NCI-H146 treated with DMSO at 0.1 percent for 48 hours (cell line): ENCODE measurements around the gene KLHL22.
"Not testable (repeated sequence)": the region's sequence is repeated elsewhere in the genome, so short reads cannot be mapped to it uniquely, and the experiment has no call there.

Experiments used
- DNase-seq: peaks from one replicate; lab custom pipeline; 2025; ENCODE audit not compliant: unreplicated experiment; lab: John Stamatoyannopoulos, UW

The KLHL22 gene

GRCh38 chr22:20523086-20523983, 27.7 kb upstream of the KLHL22 start:
- no peak for DNase-seq

- DNase-seq = no peak
These were observed 26.8 kb upstream of the KLHL22 start for GRCh38 chr22:20522134-20523004.

DNA sequence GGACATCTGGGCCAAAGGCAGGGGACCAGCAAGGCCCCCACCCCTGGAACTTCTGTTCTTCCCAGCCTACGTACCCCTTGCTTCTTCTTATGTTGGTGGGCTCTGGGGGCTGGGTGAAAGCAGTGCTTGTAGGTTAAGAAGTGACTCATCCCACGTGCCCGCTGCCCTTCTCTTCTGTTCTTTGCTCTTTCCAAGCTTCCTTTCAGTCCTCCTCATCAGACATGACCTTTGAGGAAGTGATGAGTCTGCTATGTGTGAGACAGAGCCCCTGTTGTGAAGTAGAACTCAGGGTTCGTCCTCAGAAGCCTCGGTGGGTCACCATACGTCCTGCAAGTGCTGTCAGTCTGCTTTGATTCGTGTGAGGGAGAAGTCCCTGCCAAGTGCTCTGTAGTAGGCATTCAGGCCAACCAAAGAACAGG, 24.5 kb upstream of the KLHL22 start:
- DNase-seq = no peak

DNA sequence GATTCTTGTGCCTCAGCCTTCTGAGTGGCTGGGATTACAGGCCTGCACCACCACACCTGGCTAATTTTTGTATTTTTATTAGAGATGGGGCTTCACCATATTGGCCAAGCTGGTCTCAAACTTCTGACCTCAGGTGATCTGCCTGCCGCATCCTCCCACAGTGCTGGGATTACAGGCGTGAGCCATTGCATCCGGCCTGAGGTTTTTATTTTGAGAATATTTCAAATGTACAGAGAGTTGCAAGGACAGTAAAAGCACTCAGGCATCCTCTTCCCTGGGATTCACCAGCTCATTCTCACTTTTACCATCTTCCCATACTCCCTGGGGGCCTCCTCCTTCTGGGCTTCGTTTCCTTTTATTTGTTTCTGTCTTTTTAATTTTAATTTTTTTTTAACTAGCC, 24.0 kb upstream of the KLHL22 start:
- DNase-seq = no peak

GRCh38 chr22:20517841-20518592, 22.4 kb upstream of the KLHL22 start:
- no peak for DNase-seq

GRCh38 chr22:20517422-20517821, 21.8 kb upstream of the KLHL22 start:
- no peak for DNase-seq

DNA sequence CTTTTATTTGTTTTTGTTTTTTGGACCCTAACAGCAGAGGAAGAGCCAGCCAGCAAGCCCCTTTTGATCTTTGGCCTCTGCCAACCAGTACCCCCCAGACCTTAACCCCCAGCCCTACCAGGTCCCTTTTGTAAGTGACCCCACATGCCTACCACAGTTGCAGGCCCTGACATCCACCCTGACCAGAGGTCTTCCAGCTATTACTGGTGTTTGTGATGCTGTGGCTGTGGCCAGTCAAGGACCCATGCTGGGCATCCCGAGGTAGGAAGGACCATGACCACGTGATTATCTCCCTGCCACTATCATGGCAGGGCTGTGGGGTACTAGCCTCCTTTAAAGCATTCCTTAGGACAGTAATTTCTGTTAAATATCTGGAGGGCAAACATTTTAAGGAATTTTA, 20.8 kb upstream of the KLHL22 start:
- DNase-seq = no peak

DNA sequence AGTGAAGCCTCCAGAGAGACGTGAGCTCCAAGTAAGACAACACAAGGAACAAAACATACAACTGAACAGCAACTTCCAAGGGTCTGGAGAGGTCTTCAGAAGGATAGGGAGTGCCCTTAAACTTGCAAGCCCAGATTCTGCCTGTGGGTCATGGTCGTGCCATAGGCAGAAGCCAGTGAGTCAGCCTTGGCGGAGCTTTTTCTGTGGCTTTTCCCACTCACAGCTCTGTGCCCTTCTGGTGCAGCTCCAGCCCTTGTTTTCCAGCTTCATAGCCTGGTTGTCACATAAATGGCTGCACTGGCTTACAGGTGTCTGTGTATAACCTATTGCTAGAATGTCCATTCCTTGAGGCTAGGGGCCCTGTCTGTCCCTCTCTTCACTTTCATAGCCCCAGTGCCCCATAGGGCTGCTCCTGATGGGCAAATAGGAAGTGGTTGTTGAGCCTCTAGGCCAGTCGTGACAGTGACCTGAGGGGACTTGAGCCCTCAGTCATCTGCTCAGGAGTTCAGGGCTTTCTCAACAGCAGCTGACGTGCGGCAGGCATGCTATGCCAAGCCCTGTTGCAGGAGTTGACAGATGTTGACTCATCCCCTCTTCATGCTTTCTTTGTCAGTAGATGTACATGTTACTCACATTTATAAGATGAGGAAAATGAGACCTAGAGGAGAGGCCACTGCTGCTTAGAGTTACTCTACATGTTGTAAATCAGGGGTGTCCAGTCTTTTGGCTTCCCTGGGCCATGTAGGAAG, 19.2 kb upstream of the KLHL22 start:
- DNase-seq = no peak

DNA sequence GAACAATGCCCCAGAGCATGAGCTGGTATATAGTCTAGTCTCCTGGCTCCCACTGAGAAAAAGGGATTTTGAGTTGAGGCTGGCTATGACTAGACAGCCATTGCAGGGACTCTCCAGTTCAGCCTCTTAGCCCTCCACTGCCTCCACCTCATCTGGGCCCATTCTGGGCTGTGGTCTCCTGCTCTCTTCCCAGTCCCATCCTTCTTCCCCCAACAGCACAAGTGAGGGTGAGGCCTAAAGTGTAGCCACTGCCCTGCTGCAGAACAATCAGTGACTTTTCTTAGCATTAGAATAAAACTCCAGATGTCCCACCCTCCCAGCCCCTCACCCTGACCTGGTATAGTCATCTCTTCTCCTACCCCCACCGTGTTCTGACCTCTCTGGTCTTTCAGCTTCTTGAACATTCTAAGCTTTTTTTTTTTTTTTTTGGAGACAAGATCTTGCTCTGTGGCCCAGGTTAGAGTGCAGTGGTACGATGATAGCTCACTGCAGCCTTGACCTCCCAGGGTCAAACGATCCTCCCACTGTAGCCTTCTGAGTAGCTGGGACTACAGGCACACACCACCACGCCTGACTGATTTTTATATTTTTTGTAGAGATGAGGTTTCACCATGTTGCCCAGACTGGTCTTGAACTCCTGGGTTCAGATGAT, 16.1 kb upstream of the KLHL22 start:
- DNase-seq = no peak

DNA sequence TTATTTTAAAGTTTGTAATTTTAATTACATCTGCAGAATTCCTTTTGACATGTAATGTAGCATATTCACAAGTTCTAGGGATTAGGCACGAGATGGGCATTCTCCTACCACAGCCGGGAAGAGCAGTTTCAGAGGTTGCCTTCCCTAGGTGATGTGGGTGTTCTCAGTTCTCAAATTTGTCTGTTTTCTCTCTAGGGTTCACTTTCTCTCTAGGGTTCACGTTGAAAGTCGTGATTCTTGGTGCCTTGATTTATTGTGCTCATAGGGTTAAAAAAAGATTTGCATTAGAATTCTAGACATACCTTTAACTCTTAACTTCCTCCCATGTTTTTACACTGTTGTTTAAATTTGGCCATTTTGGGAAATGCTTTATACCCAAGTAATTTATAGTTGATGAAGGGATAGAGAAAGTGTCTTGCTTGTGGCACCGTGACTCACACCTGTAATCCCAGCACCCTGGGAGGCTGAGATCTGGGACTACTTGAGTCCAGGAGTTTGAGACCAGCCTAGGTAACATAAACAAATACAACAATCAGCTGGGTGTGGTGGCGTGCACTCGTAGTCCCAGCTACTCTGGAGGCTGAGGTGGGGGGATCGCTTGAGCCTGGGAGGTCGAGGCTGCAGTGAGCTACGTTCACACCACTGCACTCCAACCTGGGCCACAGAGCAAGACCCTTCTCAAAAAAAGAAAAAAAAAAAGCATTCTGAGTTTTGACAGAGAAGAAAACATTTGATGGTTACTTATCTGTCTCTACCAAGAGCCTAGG, 15.4 kb upstream of the KLHL22 start:
- DNase-seq = no peak

DNA sequence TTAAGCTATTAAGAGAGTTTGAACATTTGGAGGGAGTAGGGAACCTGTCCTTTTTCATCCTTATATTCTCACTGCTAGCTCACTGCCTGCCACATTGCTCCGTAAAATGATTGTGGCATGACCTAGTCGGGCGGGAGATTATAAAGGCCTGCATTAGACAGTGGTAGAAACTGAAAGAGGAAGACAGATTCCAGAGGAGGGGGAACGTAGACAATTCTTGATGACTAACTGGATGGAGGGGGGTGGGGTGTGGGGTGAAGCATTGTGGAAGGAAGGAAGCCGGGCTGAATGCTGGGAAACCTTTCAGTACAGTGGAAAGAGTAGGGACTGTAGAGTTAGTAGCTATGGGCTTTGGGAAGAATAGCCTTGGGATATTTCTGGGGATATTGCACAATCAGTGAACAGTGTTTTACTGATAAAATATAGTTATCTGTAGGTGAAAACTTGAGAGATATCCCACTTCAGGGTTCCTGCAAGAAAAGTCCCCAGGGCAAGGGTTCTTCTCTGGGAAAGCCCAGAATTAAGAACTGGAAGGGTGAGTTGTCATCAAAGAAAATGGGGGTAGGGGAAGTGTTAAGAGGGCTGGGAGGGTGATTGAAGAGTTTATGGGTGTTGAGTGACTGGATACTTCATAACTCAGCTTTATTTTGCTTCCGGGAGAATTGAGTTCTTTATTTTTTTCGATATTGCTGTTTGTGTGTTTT, 13.9 kb upstream of the KLHL22 start:
- no peak for DNase-seq

DNA sequence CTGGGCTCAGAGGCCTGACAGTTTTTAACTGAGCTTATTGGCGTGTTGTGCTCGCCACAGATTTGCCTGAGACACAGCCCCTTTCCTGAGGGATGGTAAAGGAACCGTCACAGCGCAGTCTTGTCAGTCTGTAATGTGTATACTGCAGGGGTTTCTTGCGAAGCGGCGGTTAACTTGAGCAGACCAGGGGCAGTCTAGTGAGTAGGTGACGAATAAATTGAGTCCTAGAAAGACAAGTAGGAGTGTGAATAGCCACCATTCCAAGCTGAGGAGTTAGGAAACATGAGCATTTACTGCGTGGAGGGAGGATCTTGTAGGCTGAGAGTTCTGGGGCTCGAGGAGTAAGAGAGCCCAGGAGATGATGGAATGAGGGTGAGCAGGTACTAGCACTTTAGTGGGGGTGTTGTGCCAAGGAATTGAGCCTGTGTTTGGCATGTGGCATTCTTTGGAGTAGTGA, 13.2 kb upstream of the KLHL22 start:
- DNase-seq = no peak

DNA sequence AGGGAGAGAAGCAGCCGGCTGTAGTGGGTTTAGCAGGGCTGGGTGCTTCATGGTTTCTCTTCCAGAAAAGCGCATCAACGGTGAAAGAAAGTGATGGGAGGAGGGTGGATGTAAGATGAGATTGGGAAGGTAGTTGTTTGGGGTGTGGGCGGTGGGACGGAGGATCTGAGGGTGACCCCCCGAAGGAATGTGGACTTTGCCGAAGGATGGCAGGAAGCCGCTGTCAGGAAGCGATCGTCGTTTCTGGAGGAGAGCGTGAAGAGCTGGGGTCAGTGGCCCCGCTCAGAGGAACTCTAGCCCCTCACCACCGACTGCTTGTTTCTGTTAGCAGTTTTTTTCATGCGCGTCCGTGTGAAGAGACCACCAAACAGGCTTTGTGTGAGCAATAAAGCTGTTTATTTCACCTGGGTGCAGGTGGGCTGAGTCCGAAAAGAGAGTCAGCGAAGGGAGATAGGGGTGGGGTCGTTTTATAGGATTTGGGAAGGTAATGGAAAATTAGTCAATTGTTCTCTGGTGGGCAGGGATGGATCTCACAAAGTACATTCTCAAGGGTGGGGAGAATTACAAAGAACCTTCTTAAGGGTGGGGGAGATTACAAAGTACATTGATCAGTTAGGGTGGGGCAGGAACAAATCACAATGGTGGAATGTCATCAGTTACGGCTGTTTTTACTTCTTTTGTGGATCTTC, 12.6 kb upstream of the KLHL22 start:
- DNase-seq = not testable (repeated sequence)

DNA sequence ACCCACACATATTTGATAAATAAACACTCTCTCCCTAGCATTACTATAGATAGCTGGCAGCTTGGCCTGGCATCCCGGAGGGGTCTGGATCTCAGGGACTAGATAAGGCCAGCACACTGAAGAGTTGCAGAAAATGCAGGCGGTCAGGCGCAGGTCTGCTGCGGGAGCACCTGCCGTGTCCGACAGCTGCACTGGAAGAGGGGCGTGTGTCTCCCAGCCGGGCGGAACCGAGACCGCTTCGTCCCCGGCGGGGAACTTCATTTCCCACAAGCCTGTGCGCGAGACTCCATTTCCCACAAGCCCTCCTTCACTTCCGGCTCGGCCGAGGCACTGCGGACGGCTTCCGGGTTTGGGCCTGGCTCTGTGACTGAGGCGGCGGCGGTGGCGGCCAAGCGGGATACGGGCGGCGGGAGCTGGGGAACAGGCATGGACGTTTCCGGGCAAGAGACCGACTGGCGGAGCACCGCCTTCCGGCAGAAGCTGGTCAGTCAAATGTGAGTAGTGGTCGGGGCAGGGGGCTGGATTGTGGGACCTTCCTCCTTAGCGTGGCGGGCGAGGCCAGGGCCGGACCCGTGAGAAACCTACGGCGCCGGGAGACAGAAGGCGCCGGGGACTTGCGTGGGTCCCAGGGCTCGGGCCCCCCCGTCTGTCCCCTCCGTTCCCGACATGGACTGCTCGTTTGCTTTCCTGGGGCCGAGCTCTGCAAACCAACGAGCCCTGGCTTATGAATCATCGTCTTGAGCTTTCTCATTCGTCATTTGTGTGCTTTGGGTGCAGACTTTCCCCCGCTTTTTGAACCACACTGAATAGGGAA, 11.9 kb upstream of the KLHL22 start, which contains the start of gene MED15:
Gene MED15, plus strand, starts transcription at position 358 of the 814 bp plus-strand sequence. Its CDS starts 69 bp downstream, at position 427.
- DNase-seq = peak; percentile 59

DNA sequence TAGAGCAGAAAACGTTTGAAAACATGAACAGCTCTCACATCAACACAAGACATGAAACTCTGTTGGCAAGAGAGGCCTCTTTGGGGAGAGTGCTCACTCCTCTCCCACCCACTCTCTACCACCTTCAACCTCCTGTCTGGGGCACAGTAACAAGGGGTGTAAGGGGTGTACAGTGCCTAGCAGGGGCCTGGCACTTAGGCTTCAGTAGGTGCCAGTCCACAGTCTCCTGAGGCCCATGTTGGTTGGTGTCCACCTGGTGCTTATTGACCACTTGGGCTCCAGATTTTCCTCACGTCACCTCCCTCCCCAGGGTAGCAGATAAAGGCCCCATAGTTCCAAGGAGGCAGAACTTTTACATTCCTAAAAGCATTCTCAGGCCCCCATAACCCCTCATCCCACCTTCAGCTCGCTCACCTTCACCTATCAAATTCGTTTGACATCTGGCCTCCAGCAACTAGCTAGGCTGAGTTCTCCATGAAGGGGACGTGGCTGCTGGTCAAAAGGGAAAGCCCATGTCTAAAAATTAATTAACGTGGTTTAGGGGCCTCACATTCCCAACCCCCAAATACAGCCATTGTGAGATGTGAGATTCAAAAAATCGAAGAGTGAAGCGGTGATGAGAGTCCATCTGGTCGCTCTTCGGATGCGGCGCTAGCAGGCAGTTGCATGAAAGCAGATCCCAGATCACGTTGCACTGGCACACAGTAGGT, 11.1 kb upstream of the KLHL22 start:
- DNase-seq = no peak

- DNase-seq = not testable (repeated sequence)
These were observed 8.8 kb upstream of the KLHL22 start for GRCh38 chr22:20504293-20504922.
